IMR-90 (cell line): ENCODE data around the gene ERH.

Source experiments
- POLR2A ChIP-seq: IDR thresholded peaks from 2 replicates; pipeline ENCODE4 v1.6.1; 2012; ENCODE audit warnings: mild to moderate bottlenecking, low read depth, low read length
- RCOR1 ChIP-seq: IDR thresholded peaks from 2 replicates; pipeline ENCODE4 v1.6.1; 2012; ENCODE audit warnings: mild to moderate bottlenecking, low read length, improper control_type of control experiment; ENCODE audit not compliant: insufficient replicate concordance
- TF ChIP-seq, protein P1 (sequence below): conservative IDR thresholded peaks from 2 replicates; pipeline ENCODE4 v1.5.1; 2012; ENCODE audit warnings: mild to moderate bottlenecking, low read depth, low read length, improper control_type of control experiment

DNA sequence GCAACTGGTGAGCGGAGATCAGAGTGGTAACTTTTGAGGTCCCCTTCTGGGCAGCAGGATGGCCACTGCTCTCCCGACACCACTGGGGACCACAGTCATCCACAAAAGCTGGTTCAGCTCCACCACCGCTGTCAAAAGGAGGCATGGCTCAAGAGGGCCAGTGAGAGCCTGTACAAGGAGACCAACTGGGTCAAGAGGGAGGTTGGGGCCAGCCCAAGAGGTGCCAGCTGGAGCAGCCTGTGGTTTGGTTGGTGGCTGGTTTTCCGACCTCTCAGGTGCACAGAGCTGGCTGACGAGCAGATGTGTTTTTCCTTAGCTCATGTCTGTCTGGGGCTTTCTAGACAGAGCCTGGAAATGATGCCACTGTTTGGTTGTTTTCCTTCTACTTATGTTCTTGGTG lies 60.1 kb downstream of the ERH start:
- TF ChIP-seq POLR2A (no peak), RCOR1 (no peak)
- TF ChIP-seq, protein P1, sequence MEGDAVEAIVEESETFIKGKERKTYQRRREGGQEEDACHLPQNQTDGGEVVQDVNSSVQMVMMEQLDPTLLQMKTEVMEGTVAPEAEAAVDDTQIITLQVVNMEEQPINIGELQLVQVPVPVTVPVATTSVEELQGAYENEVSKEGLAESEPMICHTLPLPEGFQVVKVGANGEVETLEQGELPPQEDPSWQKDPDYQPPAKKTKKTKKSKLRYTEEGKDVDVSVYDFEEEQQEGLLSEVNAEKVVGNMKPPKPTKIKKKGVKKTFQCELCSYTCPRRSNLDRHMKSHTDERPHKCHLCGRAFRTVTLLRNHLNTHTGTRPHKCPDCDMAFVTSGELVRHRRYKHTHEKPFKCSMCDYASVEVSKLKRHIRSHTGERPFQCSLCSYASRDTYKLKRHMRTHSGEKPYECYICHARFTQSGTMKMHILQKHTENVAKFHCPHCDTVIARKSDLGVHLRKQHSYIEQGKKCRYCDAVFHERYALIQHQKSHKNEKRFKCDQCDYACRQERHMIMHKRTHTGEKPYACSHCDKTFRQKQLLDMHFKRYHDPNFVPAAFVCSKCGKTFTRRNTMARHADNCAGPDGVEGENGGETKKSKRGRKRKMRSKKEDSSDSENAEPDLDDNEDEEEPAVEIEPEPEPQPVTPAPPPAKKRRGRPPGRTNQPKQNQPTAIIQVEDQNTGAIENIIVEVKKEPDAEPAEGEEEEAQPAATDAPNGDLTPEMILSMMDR: no peak
